ENCODE measurements around the gene E2F1.
A peak's percentile ranks its signal among the peaks of the same experiment; 100 is the strongest.

The E2F1 gene

GRCh38 chr20:33687370-33687915 is 1.3 kb upstream of the E2F1 start:
- no peak for DNase-seq

DNA sequence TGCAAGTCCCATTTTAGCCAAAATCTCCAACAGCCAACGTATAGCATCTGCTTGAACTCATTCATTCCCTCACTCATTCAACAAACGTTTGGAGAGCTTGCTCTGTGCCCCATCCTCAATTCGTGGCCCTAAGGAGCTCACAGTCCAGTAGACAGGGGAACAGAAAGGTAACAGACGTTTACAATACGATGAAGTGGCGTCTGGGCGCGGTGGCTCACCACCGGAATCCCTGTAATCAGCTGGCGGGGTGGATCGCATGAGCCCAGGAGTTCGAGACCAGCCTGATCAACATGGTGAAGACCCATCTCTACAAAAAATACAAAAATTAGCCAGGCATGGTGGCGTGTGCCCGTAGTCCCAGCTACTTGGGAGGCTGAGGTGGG is 790 bp upstream of the E2F1 start:
- DNase-seq, result no peak

DNA sequence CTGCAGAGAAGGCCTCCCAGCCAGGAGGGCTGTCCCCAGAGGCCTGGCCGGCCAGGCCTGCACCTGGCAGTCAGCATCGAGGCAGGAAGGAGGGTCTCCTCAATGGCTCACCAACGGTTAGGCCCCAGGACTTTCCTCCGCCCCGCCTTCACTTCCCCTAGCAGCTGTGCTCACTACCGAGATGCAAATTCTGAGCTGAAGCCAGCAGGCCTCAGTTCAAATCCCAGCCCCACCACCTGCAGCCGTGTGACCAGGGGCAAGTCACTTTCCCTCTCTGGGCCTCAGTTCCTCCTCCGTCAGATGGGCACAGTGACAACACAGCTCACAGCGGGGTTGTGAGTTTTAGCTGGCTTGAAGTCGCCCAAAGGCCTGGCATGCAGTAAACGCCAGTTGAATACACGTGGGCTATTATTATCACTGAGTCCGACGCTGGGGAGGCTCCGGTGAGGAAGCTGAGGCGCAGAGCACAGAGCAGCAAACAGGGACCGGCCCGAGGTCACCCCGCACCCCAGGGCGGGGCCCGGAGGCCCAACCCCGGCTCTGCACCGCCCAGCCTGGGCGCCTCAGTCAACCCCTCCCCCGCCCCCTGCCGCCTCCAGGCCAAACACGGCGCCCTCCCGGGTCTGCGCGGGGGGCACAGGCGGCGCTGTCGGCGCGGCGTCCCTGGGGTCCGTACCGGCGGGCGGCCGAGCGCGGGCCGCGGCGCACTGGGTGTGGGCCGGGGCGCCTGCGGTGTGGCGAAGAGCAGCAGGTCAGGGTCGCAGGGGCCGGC is 671 bp downstream of the E2F1 start:
- peak; percentile 65 for DNase-seq

- peak; percentile 60 for DNase-seq
Observed at GRCh38 chr20:33684533-33685327, 1.5 kb downstream of the E2F1 start.

DNA sequence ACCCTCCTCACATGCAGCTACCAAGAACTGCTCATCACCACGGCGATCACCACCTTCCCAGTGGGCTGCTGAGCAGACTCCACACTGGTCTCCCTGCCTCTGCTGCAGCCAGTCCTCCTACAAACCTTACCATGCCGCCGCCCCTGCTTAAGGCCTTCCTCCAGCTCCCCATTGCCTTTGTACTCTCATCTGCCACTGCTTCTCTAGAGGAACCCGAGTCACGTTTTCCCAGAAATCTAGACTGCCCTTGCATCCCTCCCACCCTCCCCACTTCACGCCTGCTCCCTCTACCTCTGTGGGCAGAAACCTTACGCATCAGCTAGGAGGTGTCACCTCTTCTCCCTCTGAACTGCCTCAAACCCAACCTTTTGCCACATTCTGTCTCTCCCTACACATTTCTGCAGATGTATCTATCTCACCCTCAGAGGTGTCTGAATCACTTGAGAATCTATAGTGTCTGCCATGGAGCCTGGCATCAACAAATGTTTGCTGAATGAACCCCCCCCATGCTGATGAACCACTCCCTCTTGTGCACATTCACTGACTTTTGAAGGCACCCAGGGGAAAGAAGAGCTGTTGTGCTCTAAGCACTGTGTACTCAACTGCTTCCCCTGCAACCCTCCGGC is 4.3 kb downstream of the E2F1 start:
- DNase-seq, result no peak

DNA sequence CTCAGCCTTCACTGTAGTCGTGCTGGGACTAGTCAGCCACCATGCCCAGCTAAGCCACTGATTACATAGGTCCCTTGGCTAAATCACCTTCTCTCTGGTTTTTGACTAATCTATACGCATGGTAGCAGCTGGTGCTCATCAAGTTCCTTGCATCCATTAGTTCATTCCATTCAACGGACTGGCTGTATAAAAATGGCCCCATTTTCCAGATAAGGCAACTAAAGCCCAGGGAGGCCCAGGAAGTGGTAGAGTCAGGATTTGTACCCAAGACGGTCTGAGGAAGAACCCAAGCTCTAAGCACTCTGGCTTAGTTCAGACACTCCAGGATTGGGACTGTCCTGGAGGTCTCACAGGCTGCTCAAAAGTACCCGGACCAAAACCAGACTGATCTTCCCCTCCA is 4.9 kb downstream of the E2F1 start:
- DNase-seq, result no peak

- no peak for DNase-seq
Observed at GRCh38 chr20:33680686-33681085, 5.5 kb downstream of the E2F1 start.

DNA sequence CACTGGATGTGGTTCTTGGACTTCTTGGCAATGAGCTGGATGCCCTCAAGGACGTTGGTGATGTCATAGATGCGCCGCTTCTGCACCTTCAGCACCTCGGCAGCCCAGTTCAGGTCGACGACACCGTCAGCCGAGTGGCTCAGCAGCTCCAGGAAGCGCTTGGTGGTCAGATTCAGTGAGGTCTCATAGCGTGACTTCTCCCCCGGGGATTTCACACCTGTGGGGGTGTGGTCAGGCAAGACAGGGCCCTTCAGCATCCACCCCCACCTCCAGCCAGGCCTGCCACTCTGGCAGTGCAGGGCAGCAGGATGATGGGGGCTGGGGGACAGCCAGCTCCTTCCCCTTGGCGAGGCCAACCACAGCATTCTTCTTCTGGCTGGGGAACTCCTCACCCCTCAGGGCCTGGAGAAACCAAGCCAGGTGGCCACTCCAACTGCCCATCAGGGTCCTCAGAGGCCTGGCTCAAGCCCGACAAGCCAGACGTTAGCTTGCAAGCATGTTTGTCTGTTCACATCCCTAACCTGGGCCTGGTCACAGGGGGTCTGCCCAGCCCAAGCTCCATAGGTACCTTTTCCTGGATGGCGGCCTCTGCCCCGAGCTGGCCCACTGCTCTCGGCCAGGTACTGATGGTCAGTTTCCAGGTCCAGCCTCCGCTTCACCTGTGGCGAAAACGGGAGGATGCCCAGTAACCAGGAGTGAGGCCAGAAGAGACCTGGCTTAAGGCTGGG is 6.3 kb downstream of the E2F1 start:
- no peak for DNase-seq

GRCh38 chr20:33677991-33678702 is 8.0 kb downstream of the E2F1 start:
- DNase-seq, result no peak

DNA sequence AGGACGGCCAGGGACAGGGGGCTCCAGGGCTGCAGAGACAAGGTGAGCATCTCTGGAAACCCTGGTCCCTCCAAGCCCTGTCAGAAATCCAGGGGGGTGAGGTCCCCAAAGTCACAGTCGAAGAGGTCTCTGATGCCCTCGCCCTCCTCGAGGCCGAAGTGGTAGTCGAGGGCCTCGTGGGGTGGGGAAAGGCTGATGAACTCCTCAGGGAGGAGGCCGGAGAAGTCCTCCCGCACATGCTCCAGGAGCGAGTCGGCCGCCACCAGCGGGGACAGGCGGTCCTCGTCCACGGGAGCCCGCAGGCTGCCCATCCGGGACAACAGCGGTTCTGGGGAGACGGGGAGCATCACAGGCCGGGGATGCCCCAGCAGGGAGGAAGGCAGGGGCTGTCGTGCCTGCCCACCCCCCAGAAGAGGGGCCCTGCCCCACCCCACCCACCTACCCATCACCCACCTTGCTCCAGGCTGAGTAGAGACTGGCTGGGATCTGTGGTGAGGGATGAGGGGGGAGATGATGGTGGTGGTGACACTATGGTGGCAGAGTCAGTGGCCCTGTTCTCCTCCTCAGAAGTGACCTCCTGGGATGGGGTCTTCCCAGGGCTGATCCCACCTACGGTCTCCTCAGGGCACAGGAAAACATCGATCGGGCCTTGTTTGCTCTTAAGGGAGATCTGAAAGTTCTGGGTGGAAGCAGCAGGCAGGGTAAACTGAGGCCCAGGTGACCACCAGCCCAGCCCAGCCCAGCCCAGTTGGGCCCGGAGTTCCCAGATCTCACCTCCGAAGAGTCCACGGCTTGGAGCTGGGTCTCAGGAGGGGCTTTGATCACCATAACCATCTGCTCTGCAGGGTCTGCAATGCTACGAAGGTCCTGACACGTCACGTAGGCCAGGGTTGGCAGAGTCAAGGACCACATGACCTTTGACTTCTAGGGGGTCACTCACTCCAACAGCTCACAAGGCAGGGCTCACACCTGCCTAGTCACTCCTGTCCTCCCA is 9.2 kb downstream of the E2F1 start:
- DNase-seq, result no peak

- DNase-seq, result no peak
Observed at GRCh38 chr20:33676121-33676520, 10.1 kb downstream of the E2F1 start.

DNA sequence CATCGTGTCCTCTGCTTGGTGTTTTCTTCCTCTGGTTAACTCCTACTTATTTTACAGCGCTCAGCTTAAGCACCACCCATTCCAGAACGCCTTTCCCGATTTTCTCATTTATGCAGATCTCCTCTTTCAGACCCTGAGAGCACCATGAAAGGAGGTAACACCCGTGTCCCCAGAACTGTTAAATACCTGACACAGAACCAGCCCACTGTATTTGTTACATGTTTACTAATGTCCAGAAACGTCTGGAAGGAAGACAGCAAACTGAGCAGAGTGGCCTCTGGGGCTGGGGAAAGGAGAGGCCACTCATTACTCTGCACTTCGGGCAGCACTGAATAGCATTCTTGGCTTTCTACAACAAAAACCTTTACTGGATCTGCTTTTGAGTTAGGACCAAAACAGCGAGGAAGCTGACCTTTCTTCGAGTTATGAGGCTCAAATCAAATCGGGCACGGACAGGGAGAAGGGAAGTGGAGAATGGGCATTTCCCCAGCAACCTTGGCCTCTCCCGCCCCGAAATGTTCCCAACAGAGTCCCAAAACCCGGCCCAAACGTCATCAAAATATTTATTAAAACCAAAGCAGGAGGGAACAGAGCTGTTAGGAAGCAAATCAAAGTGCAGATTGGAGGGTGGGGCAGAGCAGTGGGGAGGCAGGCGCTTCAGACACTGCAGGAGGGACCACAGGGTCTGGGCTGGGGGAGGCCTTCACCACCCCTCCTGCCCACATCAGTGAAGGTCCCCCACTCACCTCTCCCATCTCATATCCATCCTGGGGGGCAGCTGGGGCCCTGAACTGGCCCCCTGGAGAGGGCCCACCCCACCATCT is 10.8 kb downstream of the E2F1 start:
- DNase-seq, result peak; percentile 62

DNA sequence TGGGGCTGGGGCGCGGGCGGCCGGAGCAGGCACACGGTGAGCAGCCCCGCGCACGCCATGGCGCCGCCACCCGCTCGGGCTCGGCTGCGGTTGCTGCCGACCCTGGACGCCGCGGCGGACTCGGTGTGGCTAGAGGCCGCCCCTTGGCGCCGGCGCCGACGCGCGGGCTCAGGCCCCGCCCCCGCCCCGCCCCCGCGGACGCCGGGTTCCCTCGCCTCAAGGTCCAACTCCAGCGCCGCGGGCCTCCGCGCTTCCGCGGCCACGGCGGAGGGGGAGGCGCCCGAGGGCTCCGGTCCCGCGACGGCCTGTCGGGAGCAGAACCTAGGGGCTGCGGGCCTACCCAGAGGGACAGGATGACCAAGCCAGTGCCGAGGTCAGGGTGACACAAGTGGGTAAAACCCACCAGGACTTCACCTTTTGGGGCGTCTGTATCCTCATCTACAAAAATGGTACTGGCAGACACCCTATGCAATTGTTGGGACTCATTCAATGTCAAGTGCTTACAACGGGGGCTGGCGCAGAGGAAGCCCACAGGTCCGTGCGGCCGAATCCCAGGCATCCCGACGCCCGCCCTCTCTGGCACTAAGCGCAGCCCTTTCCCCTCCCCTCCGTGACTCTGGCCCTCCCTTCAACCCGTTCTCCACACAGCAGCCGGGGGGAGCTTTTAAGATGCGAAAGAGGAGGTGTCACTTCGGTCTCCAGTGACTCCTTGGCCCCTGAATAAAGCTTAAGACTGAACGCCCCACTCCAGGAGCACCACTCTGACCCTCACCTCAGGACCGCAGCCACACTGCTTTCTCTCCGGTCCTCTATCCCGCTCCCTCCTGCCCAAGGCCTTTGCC is 11.7 kb downstream of the E2F1 start, which contains the start of gene NECAB3:
TSS of gene NECAB3 (minus strand) at position 135 of the 842 bp plus-strand sequence. CDS start at position 59, 76 bp downstream.
- DNase-seq, result peak; percentile 70

DNA sequence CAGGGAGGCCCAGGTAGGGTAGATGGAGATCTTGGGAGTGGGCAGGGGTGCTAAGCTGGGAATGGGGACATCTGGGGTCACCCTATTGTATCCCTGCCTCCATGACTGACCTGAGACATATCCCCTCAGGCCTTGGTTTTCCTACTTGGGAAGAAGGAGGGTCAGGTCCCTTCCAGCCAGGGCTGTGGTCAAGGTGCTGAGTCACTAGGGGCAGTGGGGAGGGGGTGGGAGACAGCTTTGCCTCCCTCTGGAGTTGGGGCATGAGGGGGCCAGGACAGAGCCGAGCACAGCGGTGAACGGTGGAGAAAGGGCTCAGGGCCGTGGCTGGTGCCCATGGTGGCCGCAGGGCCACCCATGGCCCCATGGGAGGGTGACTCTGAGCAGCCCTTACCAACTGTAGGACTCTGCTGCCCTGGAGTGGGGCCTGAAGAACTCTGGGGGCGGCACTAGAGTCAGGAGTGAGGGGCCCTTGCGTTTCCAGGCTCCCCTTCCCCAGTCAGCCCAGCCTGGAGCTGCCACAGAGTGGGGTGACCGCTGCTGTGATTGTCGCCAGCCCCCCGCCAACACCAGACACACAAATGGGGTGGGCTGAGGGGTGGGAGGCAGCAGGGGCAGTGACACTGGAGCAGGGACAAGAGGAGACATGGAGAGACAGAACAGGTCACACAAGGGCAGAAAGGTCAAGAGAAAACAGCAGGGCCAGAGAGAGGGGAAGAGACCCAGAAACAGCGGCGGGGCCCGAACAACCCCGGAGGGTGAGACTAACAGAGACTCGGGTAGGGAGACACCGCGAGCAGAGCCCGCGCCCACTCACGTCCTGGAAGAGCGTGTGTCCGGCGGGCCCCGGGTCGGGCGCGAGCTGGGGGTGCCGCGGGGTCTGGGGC is 12.5 kb downstream of the E2F1 start:
- no peak for DNase-seq

DNA sequence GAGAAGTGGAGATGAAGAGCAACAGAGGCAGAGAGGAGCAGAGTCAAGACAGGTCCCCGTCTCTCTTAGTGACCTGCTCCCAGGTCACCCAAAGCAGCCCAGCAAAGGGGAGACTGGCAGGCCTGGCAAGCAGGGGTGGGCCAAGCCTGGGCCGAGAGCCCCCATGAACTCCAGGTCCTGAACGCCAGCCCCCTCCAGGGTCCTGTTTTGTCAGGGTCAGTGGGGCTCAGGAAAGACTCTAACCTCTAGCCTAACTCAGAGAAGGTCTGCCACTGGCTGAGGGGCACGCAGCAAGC is 13.1 kb downstream of the E2F1 start:
- no peak for DNase-seq

DNA sequence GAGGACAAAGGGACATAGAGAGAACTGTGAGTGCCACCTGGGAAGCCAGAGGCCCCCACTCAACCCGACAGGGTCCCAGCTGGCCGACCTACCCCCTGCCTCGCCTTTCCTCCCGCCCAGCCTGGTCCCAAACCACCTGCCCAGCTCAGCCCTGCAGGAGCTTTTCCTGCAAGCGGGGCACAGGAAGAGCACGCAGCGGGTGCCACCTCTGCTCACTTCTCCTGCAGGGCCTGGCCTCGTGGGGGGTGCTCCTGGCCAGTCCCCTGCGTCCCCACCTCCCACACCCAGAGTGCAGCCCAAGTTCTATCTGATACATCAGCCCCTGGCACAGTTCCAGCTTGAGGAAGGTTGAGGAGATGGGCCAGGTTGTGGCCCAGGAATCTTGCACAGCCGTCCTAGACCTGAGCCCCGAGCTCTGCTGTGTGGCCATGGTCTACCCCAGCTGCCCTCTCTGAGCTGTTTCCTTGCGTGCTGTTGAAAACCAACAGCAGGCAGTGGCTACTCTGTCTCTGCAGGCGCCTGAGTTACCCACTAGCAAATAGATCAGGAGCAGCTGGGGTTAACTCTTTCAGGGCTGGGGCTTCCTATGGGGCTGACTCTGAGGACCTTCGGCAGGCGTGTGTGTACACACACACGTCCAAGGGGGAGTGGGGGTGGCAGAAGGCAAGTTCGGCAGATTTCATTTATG is 13.6 kb downstream of the E2F1 start:
- DNase-seq, result no peak

GRCh38 chr20:33671573-33672288 is 14.5 kb downstream of the E2F1 start:
- DNase-seq, result no peak
